ENCODE data around the gene EEFSEC. TPM values are rescaled to one million over a fixed set of nuclear protein-coding genes. Genes with fewer than 3 reads are reported as not detected.

EEFSEC gene
- total RNA-seq, 1 experiment from 2014 or later, result 9.5 TPM

GRCh38 chr3:128423525-128424147, 270.4 kb downstream of the EEFSEC start:
- Histone ChIP-seq H4K91ac (ENCODE audit: insufficient read length, low read depth, low read length) (no peak overlapping the region), H3K9me3 (ENCODE audit: control insufficient read depth, low read depth, low read length) (no peaks in the 10 kb centered on the region), H3K56ac (ENCODE audit: insufficient read length, low read depth, low read length) (no peak overlapping the region), H2AFZ (ENCODE audit: low read length) (no peak overlapping the region), H4K8ac (replicated peaks; ENCODE audit: insufficient read length, low read depth, low read length) (no peak overlapping the region), H2AK5ac (ENCODE audit: insufficient read length, low read length) (no peak overlapping the region), H3K18ac (ENCODE audit: insufficient read length, low read depth, low read length) (no peak overlapping the region), H3K23ac (ENCODE audit: insufficient read length, low read depth, low read length) (no peak overlapping the region), H2BK15ac (ENCODE audit: low read depth, low read length) (no peak overlapping the region), H3K79me1 (ENCODE audit: insufficient read depth, low read depth, low read length, poor library complexity, severe bottlenecking) (no peaks in the 10 kb centered on the region), H3K27me3 (ENCODE audit: insufficient read depth, low read length) (peaks cover 7% of the 10 kb centered on the region; the same call in 1 of the 2 replicates), H2BK5ac (ENCODE audit: insufficient read length, low read length) (no peak overlapping the region), H3K14ac (ENCODE audit: insufficient read depth, low read length) (no peak overlapping the region), H2BK120ac (ENCODE audit: low read depth, low read length, poor library complexity, severe bottlenecking) (no peak overlapping the region), H4K20me1 (ENCODE audit: control insufficient read depth, insufficient read depth, insufficient read length) (no peaks in the 10 kb centered on the region), H3K4ac (ENCODE audit: low read depth, low read length) (no peak overlapping the region), H2BK20ac (ENCODE audit: low read depth, low read length, poor library complexity, severe bottlenecking) (no peak overlapping the region), H3K79me2 (ENCODE audit: insufficient read depth, low read length) (no peaks in the 10 kb centered on the region), H3K4me1 (ENCODE audit: insufficient read depth, low read length) (no peaks in the 10 kb centered on the region; the same call in 1 of the 2 replicates), H3K23me2 (ENCODE audit: insufficient read length, low read depth, low read length, poor library complexity, severe bottlenecking) (peaks cover 4% of the 10 kb centered on the region), H2BK12ac (ENCODE audit: insufficient read length, low read depth, low read length) (no peak overlapping the region), H3T11ph (ENCODE audit: low read length) (no peak overlapping the region), H3K27ac (ENCODE audit: insufficient read length, low read depth, low read length) (no peak overlapping the region), H3K4me2 (ENCODE audit: insufficient read depth, insufficient read length, low read length) (no peak overlapping the region), H3K9ac (ENCODE audit: extremely low read depth, insufficient read length, low read length) (no peak overlapping the region), H4K5ac (ENCODE audit: insufficient read length, low read depth, low read length) (no peak overlapping the region)
- Mint-ChIP-seq H3K9me3 (peaks cover 0 to 4% of the 10 kb centered on the region in 2 experiments; a peak in 1 of 5 replicates), H3K4me3 (no peak overlapping the region), H3K27ac (no peak overlapping the region), H3K36me3 (ENCODE audit: insufficient read depth in 1 of 3, low read depth in 3 of 3) (peaks cover 0 to 4% (median 3%) of the 10 kb centered on the region in 3 experiments; a peak in 2 of 7 replicates), H3K27me3 (ENCODE audit: low read depth) (peaks cover 53% of the 10 kb centered on the region), H3K4me1 (peaks cover 18 to 21% of the 10 kb centered on the region in 2 experiments)
- no peak for DNase-seq
- no CpG with 5 or more reads among the region's 7 CpGs for whole genome bisulfite sequencing (ENCODE audit: extremely low coverage, insufficient read length, low lambda C conversion rate)
- TF ChIP-seq, protein P1, sequence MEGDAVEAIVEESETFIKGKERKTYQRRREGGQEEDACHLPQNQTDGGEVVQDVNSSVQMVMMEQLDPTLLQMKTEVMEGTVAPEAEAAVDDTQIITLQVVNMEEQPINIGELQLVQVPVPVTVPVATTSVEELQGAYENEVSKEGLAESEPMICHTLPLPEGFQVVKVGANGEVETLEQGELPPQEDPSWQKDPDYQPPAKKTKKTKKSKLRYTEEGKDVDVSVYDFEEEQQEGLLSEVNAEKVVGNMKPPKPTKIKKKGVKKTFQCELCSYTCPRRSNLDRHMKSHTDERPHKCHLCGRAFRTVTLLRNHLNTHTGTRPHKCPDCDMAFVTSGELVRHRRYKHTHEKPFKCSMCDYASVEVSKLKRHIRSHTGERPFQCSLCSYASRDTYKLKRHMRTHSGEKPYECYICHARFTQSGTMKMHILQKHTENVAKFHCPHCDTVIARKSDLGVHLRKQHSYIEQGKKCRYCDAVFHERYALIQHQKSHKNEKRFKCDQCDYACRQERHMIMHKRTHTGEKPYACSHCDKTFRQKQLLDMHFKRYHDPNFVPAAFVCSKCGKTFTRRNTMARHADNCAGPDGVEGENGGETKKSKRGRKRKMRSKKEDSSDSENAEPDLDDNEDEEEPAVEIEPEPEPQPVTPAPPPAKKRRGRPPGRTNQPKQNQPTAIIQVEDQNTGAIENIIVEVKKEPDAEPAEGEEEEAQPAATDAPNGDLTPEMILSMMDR (conservative IDR thresholded peaks at IDR 0.05), result no peak
